Measurements from ENCODE around the gene DOCK1. TPM values are rescaled to one million over a fixed set of nuclear protein-coding genes. Genes with fewer than 3 reads are reported as not detected.

DOCK1 gene
- total RNA-seq, 1 experiment from 2014 or later, result 40.0 TPM

- H3K36me3 Mint-ChIP-seq (ENCODE audit: insufficient read depth, unreplicated experiment), result peaks cover 32% of the 10 kb centered on the region
- intact Hi-C loops (cut with micrococcal nuclease), result no loop called here
- no peak for DNase-seq (ENCODE audit: unreplicated experiment)
- no peaks in the 10 kb centered on the region for H3K4me1 Mint-ChIP-seq (ENCODE audit: insufficient read depth, unreplicated experiment)
- H3K27ac Mint-ChIP-seq (ENCODE audit: low read depth, unreplicated experiment), result no peak overlapping the region
- POLR2A ChIA-PET, result interaction anchor here (0.6 kb wide), 1 partner anchor 295 kb away, joined by 5 read pairs; no protein-coding TSS in a partner anchor
- CTCF ChIA-PET, result interaction anchor here (0.6 kb wide), 2 partner anchors 115 to 1505 kb away, joined by 3 to 4 read pairs; no protein-coding TSS in a partner anchor
- peaks cover 18% of the 10 kb centered on the region for H3K9me3 Mint-ChIP-seq (ENCODE audit: unreplicated experiment)
- no TSS peak for BruUV-seq (replicated peaks)
- no peaks in the 10 kb centered on the region for H3K27me3 Mint-ChIP-seq (ENCODE audit: insufficient read depth, unreplicated experiment)
- TF ChIP-seq CTCF (IDR thresholded peaks at IDR 0.05; ENCODE audit: unreplicated experiment), result no peak
- H3K4me3 Mint-ChIP-seq (ENCODE audit: unreplicated experiment), result no peak overlapping the region
Measured at GRCh38 chr10:127262606-127263005, 357.4 kb downstream of the DOCK1 start.

- no peak for TF ChIP-seq CTCF (IDR thresholded peaks at IDR 0.05; ENCODE audit: unreplicated experiment)
- no TSS peak for BruUV-seq (replicated peaks)
- peaks cover 14% of the 10 kb centered on the region for H3K9me3 Mint-ChIP-seq (ENCODE audit: unreplicated experiment)
- H3K36me3 Mint-ChIP-seq (ENCODE audit: insufficient read depth, unreplicated experiment), result peaks cover 20% of the 10 kb centered on the region
- no peak overlapping the region for H3K4me3 Mint-ChIP-seq (ENCODE audit: unreplicated experiment)
- H3K27me3 Mint-ChIP-seq (ENCODE audit: insufficient read depth, unreplicated experiment), result no peaks in the 10 kb centered on the region
- intact Hi-C loops (cut with micrococcal nuclease), result no loop called here
- ChIA-PET POLR2A (no interaction called here), CTCF (interaction anchor here (0.6 kb wide), 2 partner anchors 184 to 313 kb away, joined by 3 to 4 read pairs; no protein-coding TSS in a partner anchor)
- H3K27ac Mint-ChIP-seq (ENCODE audit: low read depth, unreplicated experiment), result no peak overlapping the region
- H3K4me1 Mint-ChIP-seq (ENCODE audit: insufficient read depth, unreplicated experiment), result no peaks in the 10 kb centered on the region
- no peak for DNase-seq (ENCODE audit: unreplicated experiment)
Measured at GRCh38 chr10:127265288-127265687, 360.1 kb downstream of the DOCK1 start.

- ChIA-PET CTCF (no interaction called here), POLR2A (no interaction called here)
- TF ChIP-seq CTCF (IDR thresholded peaks at IDR 0.05; ENCODE audit: unreplicated experiment), result no peak
- Mint-ChIP-seq H3K4me1 (ENCODE audit: insufficient read depth, unreplicated experiment) (no peaks in the 10 kb centered on the region), H3K27me3 (ENCODE audit: insufficient read depth, unreplicated experiment) (no peaks in the 10 kb centered on the region), H3K4me3 (ENCODE audit: unreplicated experiment) (no peak overlapping the region), H3K9me3 (ENCODE audit: unreplicated experiment) (peaks cover 6% of the 10 kb centered on the region), H3K36me3 (ENCODE audit: insufficient read depth, unreplicated experiment) (peaks cover 11% of the 10 kb centered on the region), H3K27ac (ENCODE audit: low read depth, unreplicated experiment) (no peak overlapping the region)
- no peak for DNase-seq (ENCODE audit: unreplicated experiment)
- intact Hi-C loops (cut with micrococcal nuclease), result no loop called here
- no TSS peak for BruUV-seq (replicated peaks)
Measured at GRCh38 chr10:127266431-127266830, 361.2 kb downstream of the DOCK1 start.

- CTCF ChIA-PET, result no interaction called here
- BruUV-seq (replicated peaks), result no TSS peak
- H3K27me3 Mint-ChIP-seq (ENCODE audit: insufficient read depth, unreplicated experiment), result no peaks in the 10 kb centered on the region
- intact Hi-C loops (cut with micrococcal nuclease), result no loop called here
- POLR2A ChIA-PET, result no interaction called here
- H3K4me3 Mint-ChIP-seq (ENCODE audit: unreplicated experiment), result no peak overlapping the region
- H3K27ac Mint-ChIP-seq (ENCODE audit: low read depth, unreplicated experiment), result no peak overlapping the region
- no peak for TF ChIP-seq CTCF (IDR thresholded peaks at IDR 0.05; ENCODE audit: unreplicated experiment)
- H3K36me3 Mint-ChIP-seq (ENCODE audit: insufficient read depth, unreplicated experiment), result peaks cover 11% of the 10 kb centered on the region
- no peaks in the 10 kb centered on the region for H3K4me1 Mint-ChIP-seq (ENCODE audit: insufficient read depth, unreplicated experiment)
- H3K9me3 Mint-ChIP-seq (ENCODE audit: unreplicated experiment), result no peaks in the 10 kb centered on the region
- DNase-seq (ENCODE audit: unreplicated experiment), result no peak
Measured at GRCh38 chr10:127267442-127267841, 362.2 kb downstream of the DOCK1 start.
